GM23248 (cell line): Measurements from ENCODE around the gene AKAP13. TPM values are rescaled to one million over a fixed set of nuclear protein-coding genes. Genes with fewer than 3 reads are reported as not detected.

ENCODE experiments used
- DNase-seq: peaks from one replicate; pipeline ENCODE4 v3.0.0-alpha.2; 2015
- H2AFZ ChIP-seq: fragments of 200-600 bp; sonication (generic); 2 replicates; pipeline ENCODE4 v1.6.1; 2016; ENCODE audit warnings: antibody characterized with exemption
- H3F3A ChIP-seq: fragments of 200-600 bp; sonication (generic); 2 replicates; pipeline ENCODE4 v1.6.1; 2016; ENCODE audit warnings: mild to moderate bottlenecking, antibody characterized with exemption, mixed run types; ENCODE audit not compliant: insufficient read depth
- H3K27ac ChIP-seq: fragments of 200-600 bp; sonication (generic); 2 replicates; pipeline ENCODE4 v1.5.1; 2016; ENCODE audit warnings: mild to moderate bottlenecking
- H3K27me3 ChIP-seq: fragments of 200-600 bp; sonication (generic); replicated peaks from 2 replicates; pipeline ENCODE4 v1.6.1; 2016; ENCODE audit warnings: mild to moderate bottlenecking; ENCODE audit not compliant: insufficient read depth
- H3K36me3 ChIP-seq: fragments of 200-600 bp; sonication (generic); 2 replicates; pipeline ENCODE4 v1.6.1; 2016; ENCODE audit warnings: low read depth, mild to moderate bottlenecking
- H3K4me1 ChIP-seq: fragments of 200-600 bp; sonication (generic); 2 replicates; pipeline ENCODE4 v1.6.1; 2016; ENCODE audit warnings: mild to moderate bottlenecking; ENCODE audit not compliant: insufficient read depth
- H3K4me2 ChIP-seq: fragments of 200-600 bp; sonication (generic); one replicate; pipeline ENCODE4 v1.6.1; 2016; ENCODE audit warnings: mild to moderate bottlenecking; ENCODE audit not compliant: unreplicated experiment
- H3K4me3 ChIP-seq: fragments of 200-600 bp; sonication (generic); 2 replicates; pipeline ENCODE4 v1.5.1; 2016; ENCODE audit warnings: mild to moderate bottlenecking
- H3K79me2 ChIP-seq: fragments of 200-600 bp; sonication (generic); 2 replicates; pipeline ENCODE4 v1.6.1; 2016; ENCODE audit warnings: mild to moderate bottlenecking; ENCODE audit not compliant: insufficient read depth
- H3K9ac ChIP-seq: fragments of 200-600 bp; sonication (generic); 2 replicates; pipeline ENCODE4 v1.6.1; 2016; ENCODE audit warnings: mild to moderate bottlenecking
- H3K9me2 ChIP-seq: fragments of 200-600 bp; sonication (generic); 2 replicates; pipeline ENCODE4 v1.6.1; 2016; ENCODE audit warnings: mixed run types, mild to moderate bottlenecking, moderate library complexity; ENCODE audit not compliant: insufficient read depth
- H3K9me3 ChIP-seq: fragments of 200-600 bp; sonication (generic); one replicate; pipeline ENCODE4 v1.6.1; 2017; ENCODE audit warnings: low read depth
- H4K20me1 ChIP-seq: fragments of 200-600 bp; sonication (generic); 2 replicates; pipeline ENCODE4 v1.6.0; 2016; ENCODE audit not compliant: insufficient read depth
- EZH2 ChIP-seq: fragments of 200-600 bp; sonication (generic); IDR thresholded peaks from 2 replicates; pipeline ENCODE4 v1.6.1; 2018; ENCODE audit warnings: antibody characterized with exemption, mild to moderate bottlenecking; ENCODE audit not compliant: insufficient read depth, poor library complexity, severe bottlenecking
- EZH2phosphoT487 ChIP-seq: fragments of 200-600 bp; sonication (generic); IDR thresholded peaks from 2 replicates; pipeline ENCODE4 v1.6.1; 2018; ENCODE audit warnings: antibody characterized with exemption, moderate library complexity, mild to moderate bottlenecking, low read depth; ENCODE audit not compliant: insufficient read depth
- WGBS, 2 experiments: methylation state at CpG; one replicate each; pipeline ENCODE4 v1.1.6; 2015 to 2017; ENCODE audit warnings: low lambda C conversion rate in 2 of 2, low coverage in 1 of 2; ENCODE audit errors: missing lambda C conversion rate in 2 of 2; 5-methylcytosine and 5-hydroxymethylcytosine counted together
- in situ Hi-C: fragments of 300-500 bp; cut with MboI; formaldehyde crosslinking; loops from 2 replicates; pipeline ENCODE4 v1.15.0; 2020
- polyA plus RNA-seq: library from polyadenylated mRNA; unstranded; fragments of >200 nt; fragmentation: Nextera tagmentation; extraction: Ambion mirVana; gene quantifications from 2 replicates; pipeline ENCODE4 v1.2.1, GENCODE V29; 2016
- total RNA-seq: library from RNA; depleted of rRNA; stranded (reverse); fragments of >200 nt; shearing (Covaris generic); gene quantifications from 2 replicates; pipeline ENCODE4 v1.2.3, GENCODE V29; 2014

AKAP13 gene
- total and polyA plus RNA-seq, 2 experiments from 2014 or later, result 26.5 to 27.7 TPM

DNA sequence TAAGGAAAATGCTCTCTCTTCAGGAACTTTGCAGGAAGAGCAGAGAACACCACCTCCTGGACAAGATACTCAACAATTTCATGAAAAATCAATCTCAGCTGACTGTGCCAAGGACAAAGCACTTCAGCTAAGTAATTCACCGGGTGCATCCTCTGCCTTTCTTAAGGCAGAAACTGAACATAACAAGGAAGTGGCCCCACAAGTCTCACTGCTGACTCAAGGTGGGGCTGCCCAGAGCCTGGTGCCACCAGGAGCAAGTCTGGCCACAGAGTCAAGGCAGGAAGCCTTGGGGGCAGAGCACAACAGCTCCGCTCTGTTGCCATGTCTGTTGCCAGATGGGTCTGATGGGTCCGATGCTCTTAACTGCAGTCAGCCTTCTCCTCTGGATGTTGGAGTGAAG lies 200.5 kb downstream of the AKAP13 start:
- peak overlapping the region; percentile 32; the same call in 1 of the 2 replicates for H3K9ac ChIP-seq
- TF ChIP-seq EZH2 (no peak), EZH2phosphoT487 (no peak)
- WGBS, 2 experiments, result 59 to 63% methylated on average over 3 of the region's 3 CpGs

DNA sequence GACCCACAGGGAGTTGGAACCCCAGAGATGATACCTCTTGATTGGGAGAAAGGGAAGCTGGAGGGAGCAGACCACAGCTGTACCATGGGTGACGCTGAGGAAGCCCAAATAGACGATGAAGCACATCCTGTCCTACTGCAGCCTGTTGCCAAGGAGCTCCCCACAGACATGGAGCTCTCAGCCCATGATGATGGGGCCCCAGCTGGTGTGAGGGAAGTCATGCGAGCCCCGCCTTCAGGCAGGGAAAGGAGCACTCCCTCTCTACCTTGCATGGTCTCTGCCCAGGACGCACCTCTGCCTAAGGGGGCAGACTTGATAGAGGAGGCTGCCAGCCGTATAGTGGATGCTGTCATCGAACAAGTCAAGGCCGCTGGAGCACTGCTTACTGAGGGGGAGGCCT lies 201.1 kb downstream of the AKAP13 start:
- H2AFZ ChIP-seq, result no peak overlapping the region
- no peaks in the 10 kb centered on the region for H3K36me3 ChIP-seq
- TF ChIP-seq EZH2 (no peak), EZH2phosphoT487 (no peak)
- H3K79me2 ChIP-seq, result peaks cover 50% of the 10 kb centered on the region
- DNase-seq, result no peak
- H3F3A ChIP-seq, result peaks cover 15% of the 10 kb centered on the region; the same call in 1 of the 2 replicates
- H3K4me1 ChIP-seq, result peaks cover 33% of the 10 kb centered on the region
- H3K9ac ChIP-seq, result peak overlapping the region; percentile 34
- WGBS, 2 experiments, result 85 to 88% methylated on average over 8 of the region's 8 CpGs
- H4K20me1 ChIP-seq, result no peaks in the 10 kb centered on the region
- in situ Hi-C loops, result no loop called here
- no peak overlapping the region for H3K4me3 ChIP-seq
- H3K9me2 ChIP-seq, result no peaks in the 10 kb centered on the region
- no peak overlapping the region for H3K4me2 ChIP-seq
- no peaks in the 10 kb centered on the region for H3K9me3 ChIP-seq
- no peaks in the 10 kb centered on the region for H3K27me3 ChIP-seq
- H3K27ac ChIP-seq, result peak overlapping the region; percentile 84

More for the DNA sequence above, 200.5 kb downstream of the AKAP13 start:
- Histone ChIP-seq H3K36me3 (no peaks in the 10 kb centered on the region), H3K79me2 (peaks cover 43% of the 10 kb centered on the region), H3F3A (peaks cover 15% of the 10 kb centered on the region; the same call in 1 of the 2 replicates), H3K9me3 (no peaks in the 10 kb centered on the region), H3K27me3 (no peaks in the 10 kb centered on the region), H4K20me1 (no peaks in the 10 kb centered on the region), H3K4me2 (no peak overlapping the region), H2AFZ (no peak overlapping the region), H3K9me2 (no peaks in the 10 kb centered on the region), H3K4me3 (no peak overlapping the region), H3K4me1 (peaks cover 33% of the 10 kb centered on the region), H3K27ac (peak overlapping the region; percentile 84)
- in situ Hi-C loops, result no loop called here
- peak; percentile 24 for DNase-seq

DNA sequence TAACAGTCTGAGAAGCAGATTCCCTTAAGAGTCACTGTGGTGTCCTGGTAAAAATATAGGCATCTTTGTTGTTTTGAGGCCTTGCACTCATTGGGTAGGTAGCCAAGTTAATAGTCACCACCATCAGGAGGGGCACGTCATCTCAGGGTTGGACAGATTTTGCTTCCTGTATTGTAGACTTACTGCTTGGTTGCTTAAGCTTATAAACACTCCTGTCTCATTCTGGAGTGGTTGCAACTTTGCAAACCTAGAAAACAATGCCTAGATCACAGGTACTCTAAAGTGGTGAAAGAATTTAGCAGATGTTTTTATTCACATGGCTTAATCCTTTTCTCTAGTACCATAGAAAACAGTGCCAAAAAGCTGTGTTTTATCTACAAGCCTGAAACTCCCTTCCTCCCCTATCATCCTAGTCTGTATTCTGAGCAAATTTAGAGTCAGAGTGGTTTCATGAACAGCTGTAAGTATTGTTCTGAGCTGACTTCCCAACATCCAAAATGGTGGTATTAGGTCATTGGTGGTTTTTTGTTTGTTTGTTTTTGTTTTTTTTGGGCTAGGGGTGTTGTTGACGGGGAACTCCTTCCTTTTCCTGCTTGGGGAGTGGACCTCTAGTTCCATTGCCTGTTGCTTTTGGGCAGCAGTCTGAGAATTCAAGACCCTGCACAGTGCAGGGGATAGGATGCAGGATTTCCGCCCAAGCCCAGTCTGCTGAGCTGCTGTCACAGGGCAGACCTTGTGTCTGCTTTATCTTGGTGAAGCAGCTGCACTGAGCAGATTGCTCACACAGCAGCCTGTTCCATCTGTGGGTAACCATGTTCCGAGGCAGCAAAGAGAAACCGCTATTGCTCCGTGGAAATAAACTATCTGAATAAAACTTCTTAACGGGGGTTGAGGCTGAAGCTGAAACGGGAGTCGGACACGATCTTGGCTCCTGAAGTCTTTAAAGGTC lies 202.0 kb downstream of the AKAP13 start:
- peak overlapping the region; percentile 55 for H3K4me3 ChIP-seq
- DNase-seq, result peak; percentile 84
- H2AFZ ChIP-seq, result no peak overlapping the region
- TF ChIP-seq EZH2phosphoT487 (no peak), EZH2 (no peak)
- H3K79me2 ChIP-seq, result peaks cover 59% of the 10 kb centered on the region
- H3K4me2 ChIP-seq, result peak overlapping the region; percentile 74
- in situ Hi-C loops, result no loop called here
- peaks cover 33% of the 10 kb centered on the region for H3K4me1 ChIP-seq
- H3K9ac ChIP-seq, result peak overlapping the region; percentile 69
- no peaks in the 10 kb centered on the region for H3K9me2 ChIP-seq
- peak overlapping the region; percentile 84 for H3K27ac ChIP-seq
- 42% methylated on average over 10 of the region's 10 CpGs for WGBS, 2 experiments
- no peaks in the 10 kb centered on the region for H3K9me3 ChIP-seq
- peaks cover 19% of the 10 kb centered on the region for H3F3A ChIP-seq
- no peaks in the 10 kb centered on the region for H3K36me3 ChIP-seq
- no peaks in the 10 kb centered on the region for H3K27me3 ChIP-seq
- H4K20me1 ChIP-seq, result no peaks in the 10 kb centered on the region

- H3K4me1 ChIP-seq, result peaks cover 42% of the 10 kb centered on the region
- H2AFZ ChIP-seq, result no peak overlapping the region
- no peak for DNase-seq
- TF ChIP-seq EZH2phosphoT487 (no peak), EZH2 (no peak)
- H3K9me3 ChIP-seq, result no peaks in the 10 kb centered on the region
- peak overlapping the region; percentile 69; the same call in 1 of the 2 replicates for H3K9ac ChIP-seq
- H3K9me2 ChIP-seq, result no peaks in the 10 kb centered on the region
- H3K4me3 ChIP-seq, result no peak overlapping the region
- 77% methylated on average over 4 of the region's 4 CpGs for WGBS, 2 experiments
- H3K36me3 ChIP-seq, result no peaks in the 10 kb centered on the region
- peak overlapping the region; percentile 84 for H3K27ac ChIP-seq
- no peaks in the 10 kb centered on the region for H4K20me1 ChIP-seq
- peak overlapping the region; percentile 74 for H3K4me2 ChIP-seq
- H3K27me3 ChIP-seq, result no peaks in the 10 kb centered on the region
- H3F3A ChIP-seq, result peaks cover 28% of the 10 kb centered on the region
- peaks cover 59% of the 10 kb centered on the region for H3K79me2 ChIP-seq
- in situ Hi-C loops, result no loop called here
Measured at GRCh38 chr15:85583442-85583841, 203.0 kb downstream of the AKAP13 start.
